SH-SY5Y (cell line): ENCODE results near the gene ARHGEF3.

Experiments
- GATA2 ChIP-seq: IDR thresholded peaks from 2 replicates; pipeline ENCODE4 v1.6.1; 2011; ENCODE audit warnings: mild to moderate bottlenecking, low read depth, low read length
- GATA3 ChIP-seq: IDR thresholded peaks from 2 replicates; pipeline ENCODE4 v1.6.1; 2011; ENCODE audit warnings: low read depth, mild to moderate bottlenecking, low read length, moderate library complexity

The ARHGEF3 gene

DNA sequence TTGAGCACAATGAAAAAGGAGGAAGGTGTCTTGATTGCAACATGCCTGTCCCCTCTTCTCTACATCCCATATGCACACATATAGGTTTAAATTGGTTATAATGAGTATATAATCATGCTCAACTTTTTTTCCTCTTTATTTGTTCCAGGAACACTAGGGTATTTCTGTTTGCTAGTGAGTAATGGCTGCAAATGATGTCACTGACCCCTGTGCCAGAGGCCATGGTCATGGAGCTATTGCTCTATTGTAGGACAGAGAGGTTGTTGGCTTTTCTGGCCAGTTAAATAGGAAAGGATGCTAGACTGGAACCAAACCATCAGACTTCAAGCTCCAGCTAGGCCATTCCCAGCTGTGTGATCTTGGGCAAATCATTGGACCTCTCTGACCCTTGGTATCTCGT lies 9.6 kb downstream of the ARHGEF3 start:
- TF ChIP-seq GATA2, result no peak
- TF ChIP-seq GATA3, result no peak

DNA sequence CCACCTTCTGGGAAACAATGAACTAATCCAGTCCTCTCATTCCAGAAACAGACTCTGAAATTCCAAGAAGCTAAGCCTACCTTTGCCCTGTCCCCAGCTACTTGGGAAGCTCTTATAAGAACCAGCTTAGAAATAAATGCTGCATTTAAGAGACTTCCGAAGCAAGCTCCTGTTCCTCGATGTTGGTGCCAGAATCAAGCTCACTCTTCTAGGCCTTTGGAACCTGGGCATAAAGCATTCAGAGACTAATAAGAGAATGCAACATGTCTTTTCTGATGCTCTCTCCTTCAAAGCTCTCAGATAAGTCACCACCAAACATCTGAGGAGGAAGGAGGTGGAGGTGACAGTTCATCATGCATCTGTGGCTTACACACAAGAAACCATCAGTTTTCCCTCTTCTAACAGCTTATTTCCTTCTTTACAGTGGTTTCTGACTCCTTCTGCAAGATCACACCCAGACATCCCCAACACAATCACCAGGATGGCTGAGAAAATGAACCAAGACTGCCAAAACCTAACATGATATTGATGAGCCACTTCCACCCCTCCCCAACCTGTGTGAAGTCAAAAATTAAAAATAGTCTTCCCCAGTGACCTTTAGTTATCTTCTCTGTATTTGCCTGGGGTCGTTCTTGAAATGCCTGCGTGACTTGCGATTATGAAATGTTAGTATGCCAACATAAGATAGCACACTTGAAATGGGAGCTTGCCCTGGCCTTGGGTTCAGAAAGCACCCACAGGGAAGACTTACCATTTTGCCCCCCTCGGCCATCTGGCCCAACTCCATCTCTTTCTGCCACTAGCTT lies 11.5 kb downstream of the ARHGEF3 start:
- no peak for TF ChIP-seq GATA3
- no peak for TF ChIP-seq GATA2

DNA sequence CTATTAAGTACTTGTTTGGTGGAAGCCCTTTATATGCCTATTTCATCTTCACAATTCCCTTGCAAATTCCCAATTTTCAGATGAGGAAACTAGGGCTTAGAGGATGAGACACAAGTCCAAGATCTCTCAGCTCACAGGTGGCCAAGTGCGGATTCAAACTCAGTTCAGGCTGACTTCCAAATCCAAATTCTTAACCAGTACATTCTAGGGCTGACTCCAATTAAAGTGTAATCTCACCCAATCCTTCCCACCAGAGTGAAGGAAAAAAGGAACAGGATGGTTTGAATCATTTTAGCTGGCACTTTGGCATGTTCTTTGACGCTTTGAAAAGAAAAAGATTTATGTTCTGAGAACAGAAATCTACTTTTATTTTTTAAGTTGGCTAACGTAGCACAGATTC lies 12.7 kb downstream of the ARHGEF3 start:
- TF ChIP-seq GATA2 (no peak), GATA3 (no peak)

DNA sequence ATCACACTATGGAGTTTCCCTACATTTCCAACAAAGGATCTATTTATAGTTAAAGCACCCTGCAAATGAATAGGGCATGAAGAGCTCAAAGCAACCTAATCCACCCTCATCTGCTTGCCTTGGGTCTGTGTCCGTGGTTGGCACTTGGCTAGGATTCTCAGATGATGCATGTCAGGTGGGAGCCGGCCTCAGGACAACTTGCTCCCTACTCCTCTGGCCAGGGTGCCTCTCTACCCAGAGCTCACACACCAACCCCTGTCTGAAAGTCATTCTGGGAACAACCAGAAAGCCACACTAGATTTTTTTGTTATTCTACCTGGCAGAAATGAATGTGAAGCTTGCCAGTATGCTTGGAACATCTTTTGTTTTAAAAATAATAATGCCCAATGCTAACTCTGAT lies 13.2 kb downstream of the ARHGEF3 start:
- TF ChIP-seq GATA2, result no peak
- no peak for TF ChIP-seq GATA3

DNA sequence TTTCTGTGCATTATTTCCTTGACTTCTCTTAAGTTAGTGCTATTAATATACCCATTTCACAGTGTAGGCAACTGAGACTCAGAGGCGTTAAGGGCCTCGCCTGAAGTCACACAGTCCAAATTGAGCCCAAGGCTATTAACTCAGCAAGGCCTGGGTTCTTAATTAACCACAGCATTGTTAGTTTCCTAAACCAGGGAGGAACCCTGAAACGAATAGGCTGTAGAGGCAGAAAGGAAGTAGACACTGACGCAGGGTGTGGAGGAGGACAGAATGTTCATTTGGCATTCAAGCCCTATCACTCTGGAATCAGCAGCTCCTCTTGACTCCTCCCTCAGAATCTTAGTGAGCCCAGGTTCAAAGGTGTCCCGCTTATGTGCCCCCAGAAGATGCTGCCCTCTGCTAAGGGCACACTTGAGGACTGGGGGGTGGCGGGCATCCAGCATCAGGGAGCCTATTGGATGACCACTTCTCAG lies 13.9 kb downstream of the ARHGEF3 start:
- no peak for TF ChIP-seq GATA3

DNA sequence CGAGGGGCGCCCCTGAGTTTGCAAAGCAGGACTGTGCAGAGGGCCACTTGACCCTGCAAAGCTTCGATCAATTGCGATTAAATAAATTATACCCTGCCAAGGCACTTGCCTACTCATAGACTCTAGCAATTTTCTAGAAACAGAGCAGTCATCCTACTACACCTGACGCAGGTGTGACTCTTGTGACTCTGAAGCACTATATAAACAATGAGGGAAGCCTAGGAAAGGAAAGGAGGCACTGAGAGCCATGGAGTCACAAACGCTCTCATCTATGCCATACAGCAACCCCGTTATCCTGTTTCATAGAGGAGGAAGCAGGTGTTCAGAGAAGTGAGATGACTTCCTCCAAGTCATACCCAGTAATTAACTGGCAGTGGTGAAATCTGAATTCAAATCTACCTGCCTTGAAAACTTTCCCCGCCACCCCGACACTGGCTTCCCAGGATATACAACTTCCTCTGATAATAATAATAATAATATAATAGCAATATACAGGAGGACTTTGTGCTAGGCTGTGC lies 14.4 kb downstream of the ARHGEF3 start:
- TF ChIP-seq GATA2, result no peak
- TF ChIP-seq GATA3, result no peak

DNA sequence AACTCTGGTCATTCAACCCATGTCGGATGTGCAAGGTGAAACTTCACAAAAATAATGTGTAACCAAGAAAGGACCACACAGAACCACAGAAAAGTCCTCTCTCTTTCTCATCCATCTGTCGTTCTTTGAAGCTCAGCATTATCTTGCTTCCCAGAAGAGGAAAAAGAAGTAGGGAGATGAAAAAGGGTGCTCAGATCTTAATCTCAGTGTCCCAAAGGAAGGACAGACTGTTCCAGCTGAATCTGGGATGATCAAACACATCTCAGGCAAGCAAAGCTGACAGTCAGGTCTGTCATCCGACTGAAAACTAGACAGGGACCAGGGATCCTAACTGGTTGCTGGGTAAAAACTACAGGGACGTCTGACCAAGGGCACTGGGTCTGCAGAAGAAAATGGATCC lies 16.2 kb downstream of the ARHGEF3 start:
- TF ChIP-seq GATA2 (no peak), GATA3 (no peak)

DNA sequence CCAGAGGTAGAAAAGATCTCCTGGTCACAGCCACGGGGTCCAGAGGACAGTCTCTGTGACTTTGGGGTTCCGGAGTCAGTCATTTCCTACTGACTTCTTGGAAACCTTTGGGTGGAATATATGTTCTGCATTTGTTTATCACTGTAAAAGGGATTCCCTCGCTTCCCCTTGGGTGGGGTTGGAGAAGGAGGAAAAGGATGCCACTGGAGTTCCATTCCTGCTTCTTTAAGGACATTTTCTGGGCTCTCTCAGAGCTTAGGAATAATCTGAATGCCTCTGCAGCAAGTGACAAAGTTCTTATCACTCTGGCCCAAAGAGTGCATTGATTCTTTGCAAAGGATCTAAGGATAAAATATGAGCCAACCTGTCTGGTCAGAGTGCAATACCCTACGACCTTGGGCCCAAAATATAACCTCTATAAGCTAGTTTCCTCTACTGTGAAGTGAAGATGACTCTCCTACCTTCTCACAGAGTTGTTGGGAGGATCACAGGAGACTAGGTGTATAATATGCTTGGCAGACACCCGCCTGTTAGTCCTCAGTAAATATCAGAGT lies 17.2 kb downstream of the ARHGEF3 start:
- TF ChIP-seq GATA2, result no peak
- no peak for TF ChIP-seq GATA3

DNA sequence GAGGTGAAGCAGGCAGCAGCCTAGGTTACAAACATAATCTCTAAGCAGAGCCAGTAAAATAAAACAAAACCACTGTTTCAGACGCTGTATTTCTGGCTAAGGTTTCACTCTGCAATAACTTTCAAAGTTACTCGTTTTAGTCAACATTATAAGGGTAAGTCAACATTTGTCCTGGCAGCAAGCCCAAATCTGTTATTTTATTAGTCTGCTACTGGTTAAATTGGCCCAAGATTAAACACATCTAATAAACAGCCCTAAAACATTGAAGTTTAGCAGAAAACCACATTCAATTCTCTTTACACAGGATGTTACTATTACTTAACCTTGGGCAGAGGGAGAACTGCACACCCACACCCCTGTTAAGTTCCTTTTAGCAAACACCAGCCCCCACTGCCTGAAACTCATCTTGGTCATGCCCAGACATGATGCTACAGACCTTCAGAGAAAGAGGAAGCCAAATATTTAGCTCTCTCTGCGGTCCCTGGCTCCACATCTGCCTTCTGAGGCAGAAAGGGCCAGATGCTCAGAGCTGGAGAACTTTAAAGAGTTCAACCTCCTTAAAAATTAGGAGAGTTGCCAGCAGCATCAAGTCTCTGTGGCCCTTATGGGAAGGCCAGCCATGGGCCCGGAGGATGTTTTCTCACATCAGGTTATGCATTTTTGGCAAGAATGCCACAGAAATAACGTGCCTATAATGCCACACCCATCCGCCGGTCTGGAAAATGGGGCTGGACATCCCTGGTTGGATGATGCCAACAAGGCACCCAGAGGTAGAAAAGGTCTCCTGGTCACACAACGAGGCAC lies 17.9 kb downstream of the ARHGEF3 start:
- TF ChIP-seq GATA2 (no peak), GATA3 (no peak)

DNA sequence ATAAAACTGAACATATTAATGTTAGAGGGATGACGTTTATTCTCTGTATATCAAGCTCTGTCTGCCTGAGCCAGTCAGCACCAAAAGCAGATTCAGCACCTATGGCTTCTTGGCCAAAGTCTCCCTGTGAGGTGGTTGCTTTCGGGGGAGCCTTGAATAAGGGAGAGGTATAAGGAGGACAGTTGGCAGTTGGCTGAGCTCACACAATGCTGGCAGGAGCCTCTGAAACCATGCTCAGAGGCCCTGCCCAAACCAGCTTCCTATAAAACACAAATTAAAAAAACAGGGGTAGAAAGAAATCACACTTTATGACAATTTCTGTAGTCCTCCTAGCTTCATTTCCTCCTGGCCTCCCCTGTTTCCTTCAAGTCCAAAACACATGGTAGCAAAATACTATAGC lies 18.8 kb downstream of the ARHGEF3 start:
- TF ChIP-seq GATA3, result no peak
- TF ChIP-seq GATA2, result no peak

DNA sequence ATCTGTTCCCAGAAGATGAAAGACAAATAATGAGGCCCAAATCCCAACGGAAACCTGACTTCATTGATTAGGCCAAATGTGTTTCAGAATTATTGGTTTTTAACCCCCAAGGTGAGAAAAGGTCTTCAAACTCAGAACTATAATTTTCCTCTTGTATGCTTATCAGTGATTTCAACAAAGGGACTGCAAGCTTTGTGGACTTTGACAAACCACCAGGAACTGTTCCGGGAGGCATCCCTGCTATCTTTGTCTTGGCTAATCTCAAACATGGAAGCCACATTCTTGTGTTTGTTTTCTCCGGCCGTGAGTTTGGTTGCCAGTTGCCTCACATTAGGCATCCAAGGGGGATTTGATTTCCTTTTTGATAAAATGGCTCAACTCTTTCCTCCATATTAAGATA lies 19.5 kb downstream of the ARHGEF3 start:
- TF ChIP-seq GATA3 (no peak), GATA2 (no peak)

DNA sequence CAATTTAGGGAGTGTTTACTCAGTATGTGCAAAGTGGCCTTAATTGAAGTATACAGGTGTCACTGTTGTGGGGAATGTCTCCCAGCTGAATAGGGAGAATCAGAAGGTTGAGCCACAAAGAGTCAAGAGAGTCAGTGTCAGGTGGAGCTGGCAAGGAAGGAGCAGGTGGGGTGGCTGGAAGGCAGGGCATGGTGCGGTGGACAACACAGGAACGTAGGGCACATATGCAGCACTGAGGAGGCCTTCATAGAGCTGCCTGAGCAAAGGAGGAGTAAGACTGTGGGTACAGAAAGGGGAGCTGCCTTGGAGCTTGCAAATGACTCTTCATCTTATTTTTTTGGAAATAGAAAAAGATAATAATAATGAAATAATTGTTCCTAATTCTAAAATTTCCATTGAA lies 20.0 kb downstream of the ARHGEF3 start:
- TF ChIP-seq GATA2 (no peak), GATA3 (no peak)

DNA sequence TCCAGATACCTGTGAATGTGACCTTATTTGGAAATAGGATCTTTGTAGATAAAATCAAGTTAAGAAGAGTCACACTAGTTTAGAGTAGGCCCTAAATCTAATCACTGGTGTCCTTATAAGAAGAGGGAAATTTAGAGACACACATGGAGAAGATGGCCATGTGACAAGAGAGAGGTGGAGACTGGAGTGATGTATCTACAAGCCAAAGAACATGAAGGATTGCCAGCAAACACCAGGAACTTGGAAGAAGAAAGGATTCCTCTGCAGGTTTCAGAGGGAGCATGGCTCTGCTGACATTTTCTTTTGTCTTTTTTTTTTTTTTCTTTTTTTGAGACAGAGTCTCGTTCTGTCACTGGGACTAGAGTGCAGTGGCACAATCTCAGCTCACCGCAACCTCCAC lies 20.8 kb downstream of the ARHGEF3 start:
- TF ChIP-seq GATA3, result no peak
- no peak for TF ChIP-seq GATA2

DNA sequence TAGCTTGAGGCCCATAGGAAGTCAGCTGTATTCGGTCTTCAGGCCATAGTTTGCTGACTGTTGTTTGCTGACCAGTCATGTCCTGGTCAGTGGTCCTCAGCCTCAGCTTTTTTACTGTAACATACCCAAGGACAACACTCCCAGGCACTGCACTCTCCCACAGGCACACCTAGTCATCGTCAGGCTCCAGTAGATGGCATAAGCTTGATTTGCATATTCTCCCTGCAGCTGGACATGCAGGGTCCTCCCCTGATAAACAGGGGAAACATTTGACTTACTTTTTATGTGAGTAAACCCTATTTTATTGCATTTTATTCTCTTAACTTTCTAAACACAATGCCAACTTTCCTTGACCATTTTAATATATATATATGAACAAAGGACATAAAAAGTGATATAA lies 22.9 kb downstream of the ARHGEF3 start:
- no peak for TF ChIP-seq GATA3
- no peak for TF ChIP-seq GATA2
